DOHH2 (cell line): ENCODE data around the gene SIPA1L2.

Experiments used
- CTCF ChIP-seq: fragments of 200-600 bp; sonication (generic); IDR thresholded peaks from one replicate; pipeline ENCODE4 v1.5.1; 2014; ENCODE audit warnings: antibody characterized with exemption, mild to moderate bottlenecking, low read depth, low read length; ENCODE audit not compliant: poor library complexity, severe bottlenecking
- EZH2phosphoT487 ChIP-seq: fragments of 200-600 bp; sonication (generic); IDR thresholded peaks from 2 replicates; pipeline ENCODE4 v1.6.1; 2017; ENCODE audit warnings: borderline replicate concordance, mild to moderate bottlenecking, antibody characterized with exemption, low read length, moderate library complexity, mixed read lengths

DNA sequence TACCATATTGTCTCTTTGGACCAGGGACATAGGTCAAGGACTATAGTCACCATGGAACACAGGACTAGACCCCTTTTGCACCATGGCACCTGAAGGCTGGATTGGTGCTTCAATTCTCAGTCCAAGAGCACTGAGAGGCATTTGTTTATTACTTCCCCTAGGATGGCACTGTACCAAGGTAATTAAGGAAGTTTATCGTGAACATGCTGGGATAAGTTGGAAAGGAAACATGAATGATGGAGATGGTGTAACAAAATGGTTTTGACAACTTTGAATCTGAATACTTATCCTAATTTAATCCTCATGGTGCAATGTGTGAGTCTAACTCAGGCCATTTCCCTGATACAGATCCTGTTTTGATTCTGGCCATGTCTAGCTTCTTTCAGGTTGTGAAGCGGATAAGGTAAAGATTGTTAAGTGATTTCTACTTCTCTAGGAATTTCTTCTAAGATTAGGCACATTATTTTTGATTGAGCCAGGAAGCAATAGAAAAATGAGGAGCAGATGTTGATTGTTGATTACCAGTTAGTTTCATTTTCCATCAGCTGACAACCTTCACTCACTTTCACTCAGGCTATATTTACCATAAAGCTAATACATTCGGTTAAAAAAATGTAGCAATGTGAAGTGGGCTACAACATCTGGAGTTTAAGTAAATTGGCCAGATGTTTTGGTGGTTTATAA, 37.3 kb upstream of the SIPA1L2 start:
- TF ChIP-seq CTCF (no peak), EZH2phosphoT487 (no peak)
